Caco-2 (cell line): Measurements from ENCODE around the gene OR6N1. TPM values are rescaled to one million over a fixed set of nuclear protein-coding genes. Genes with fewer than 3 reads are reported as not detected.

Experiments used
- BruUV-seq: library from RNA; stranded (reverse); fragments of 400-500 nt; replicated peaks from 2 replicates; lab custom pipeline; 2021; lab: Mats Ljungman, UMichigan
- CTCF ChIA-PET: fragments of 300-600 bp; sonication (Branson Sonifier 250); formaldehyde crosslinking; loops from one replicate; lab custom pipeline; 2022; ENCODE audit warnings: antibody characterized with exemption; lab: Charles Lee
- POLR2A ChIA-PET: fragments of 300-600 bp; sonication (Branson Sonifier 250); formaldehyde crosslinking; loops from one replicate; lab custom pipeline; 2022; ENCODE audit warnings: antibody characterized with exemption; lab: Charles Lee
- DNase-seq, 2 experiments: peaks; one replicate each; pipeline versions ENCODE4 v3.0.0 to v3.0.0-alpha.2; 2020 to 2022
- H3K27me3 ChIP-seq: replicated peaks from 2 replicates; pipeline ENCODE4 v1.6.0; 2011; ENCODE audit warnings: low read length; ENCODE audit not compliant: control insufficient read depth, insufficient read depth
- H3K36me3 ChIP-seq: 2 replicates; pipeline ENCODE4 v1.5.1; 2011; ENCODE audit warnings: low read length; ENCODE audit not compliant: control insufficient read depth, insufficient read depth
- H3K4me1 ChIP-seq: fragments of 250-450 bp; sonication (Bioruptor Pico); 2 replicates; pipeline ENCODE4 v1.5.1; 2020; ENCODE audit warnings: mild to moderate bottlenecking
- H3K4me3 ChIP-seq: 2 replicates; pipeline ENCODE4 v1.5.1; 2011; ENCODE audit warnings: low read depth, mild to moderate bottlenecking, control low read depth, low read length
- H3K9me3 ChIP-seq: fragments of 250-450 bp; sonication (Bioruptor Pico); 2 replicates; pipeline ENCODE4 v1.5.1; 2020; ENCODE audit warnings: mild to moderate bottlenecking, moderate library complexity
- H3K27ac Mint-ChIP-seq: one replicate; pipeline ENCODE4 v1.8.0; 2022; ENCODE audit warnings: mixed read lengths; ENCODE audit not compliant: unreplicated experiment
- H3K27me3 Mint-ChIP-seq: one replicate; pipeline ENCODE4 v1.8.0; 2022; ENCODE audit warnings: mixed read lengths; ENCODE audit not compliant: insufficient read depth, unreplicated experiment
- H3K36me3 Mint-ChIP-seq: one replicate; pipeline ENCODE4 v1.8.0; 2022; ENCODE audit warnings: mild to moderate bottlenecking, mixed read lengths; ENCODE audit not compliant: insufficient read depth, unreplicated experiment
- H3K4me1 Mint-ChIP-seq: one replicate; pipeline ENCODE4 v1.8.0; 2022; ENCODE audit warnings: low read depth, mixed read lengths; ENCODE audit not compliant: unreplicated experiment
- H3K4me3 Mint-ChIP-seq: one replicate; pipeline ENCODE4 v1.8.0; 2022; ENCODE audit warnings: mild to moderate bottlenecking, moderate library complexity, mixed read lengths; ENCODE audit not compliant: unreplicated experiment
- H3K9me3 Mint-ChIP-seq: one replicate; pipeline ENCODE4 v1.8.0; 2022; ENCODE audit warnings: mixed read lengths; ENCODE audit not compliant: unreplicated experiment
- CTCF ChIP-seq, 2 experiments: fragments of 200-600 bp in 1 of 2; IDR thresholded peaks; 1 replicate in 1 of 2; 2 replicates in 1 of 2; pipeline versions ENCODE4 v1.5.1 to v1.8.0; 2011 to 2022; ENCODE audit warnings: antibody characterized with exemption in 1 of 2, control low read depth in 1 of 2, inconsistent platforms in 1 of 2, low read depth in 1 of 2, low read length in 1 of 2, mild to moderate bottlenecking in 1 of 2, moderate library complexity in 1 of 2; ENCODE audit not compliant: insufficient read depth in 1 of 2, severe bottlenecking in 1 of 2, unreplicated experiment in 1 of 2
- intact Hi-C: fragments of 100-400 bp; cut with micrococcal nuclease; formaldehyde crosslinking; loops from one replicate; pipeline ENCODE4 v1.10.0; 2022; ENCODE audit not compliant: unreplicated experiment
- total RNA-seq: library from RNA; stranded (reverse); gene quantifications from 2 replicates; pipeline ENCODE4 v1.2.3, GENCODE V29; 2022

The OR6N1 gene
- total RNA-seq, 1 experiment from 2014 or later: not detected

- POLR2A ChIA-PET: no interaction called here
- Mint-ChIP-seq H3K27me3 (peaks cover 5% of the 10 kb centered on the region), H3K9me3 (no peaks in the 10 kb centered on the region), H3K36me3 (no peaks in the 10 kb centered on the region), H3K4me1 (no peaks in the 10 kb centered on the region), H3K27ac (no peak overlapping the region), H3K4me3 (no peak overlapping the region)
- no peak for TF ChIP-seq CTCF (IDR thresholded peaks at IDR 0.05; ENCODE audit: insufficient read depth in 1 of 2, low read depth in 1 of 2, low read length in 1 of 2, severe bottlenecking in 1 of 2, unreplicated experiment in 1 of 2)
- CTCF ChIA-PET: no interaction called here
- DNase-seq: no peak
- no peaks in the 10 kb centered on the region for H3K9me3 ChIP-seq
- no peaks in the 10 kb centered on the region for H3K4me1 ChIP-seq
- no peaks in the 10 kb centered on the region for H3K36me3 ChIP-seq
- no TSS peak for BruUV-seq
- no peak overlapping the region for H3K4me3 ChIP-seq
- H3K27me3 ChIP-seq: no peaks in the 10 kb centered on the region
- intact Hi-C loops: no loop called here
Observed at GRCh38 chr1:158719664-158720063, 52.3 kb downstream of the OR6N1 start.

DNA sequence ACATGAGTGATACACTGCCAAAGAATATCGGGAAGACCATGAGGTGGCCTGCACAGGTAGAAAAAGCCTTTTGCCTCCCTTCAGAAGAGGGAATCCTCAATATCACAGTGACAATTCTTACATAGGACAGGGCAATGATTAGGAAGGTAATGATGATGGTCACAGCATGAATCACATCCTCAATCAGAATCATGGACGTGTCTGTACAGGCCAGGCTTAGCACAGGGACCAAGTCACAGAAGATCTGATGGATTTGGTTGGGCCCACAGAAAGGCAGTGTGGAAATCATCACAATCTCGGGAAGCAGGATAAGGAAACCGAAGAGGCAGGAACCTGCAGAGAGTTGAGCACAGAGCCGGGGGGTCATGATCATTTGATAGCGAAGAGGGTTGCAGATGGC lies 54.7 kb downstream of the OR6N1 start:
- Histone ChIP-seq H3K36me3 (no peaks in the 10 kb centered on the region), H3K4me3 (no peak overlapping the region), H3K9me3 (no peaks in the 10 kb centered on the region), H3K4me1 (no peaks in the 10 kb centered on the region), H3K27me3 (no peaks in the 10 kb centered on the region)
- Mint-ChIP-seq H3K27ac (no peak overlapping the region), H3K4me3 (no peak overlapping the region), H3K4me1 (no peaks in the 10 kb centered on the region), H3K27me3 (peaks cover 5% of the 10 kb centered on the region), H3K9me3 (no peaks in the 10 kb centered on the region), H3K36me3 (no peaks in the 10 kb centered on the region)
- DNase-seq: no peak
- no peak for TF ChIP-seq CTCF (IDR thresholded peaks at IDR 0.05; ENCODE audit: insufficient read depth in 1 of 2, low read depth in 1 of 2, low read length in 1 of 2, severe bottlenecking in 1 of 2, unreplicated experiment in 1 of 2)
- ChIA-PET POLR2A (no interaction called here), CTCF (no interaction called here)
- BruUV-seq: no TSS peak
- intact Hi-C loops: no loop called here

DNA sequence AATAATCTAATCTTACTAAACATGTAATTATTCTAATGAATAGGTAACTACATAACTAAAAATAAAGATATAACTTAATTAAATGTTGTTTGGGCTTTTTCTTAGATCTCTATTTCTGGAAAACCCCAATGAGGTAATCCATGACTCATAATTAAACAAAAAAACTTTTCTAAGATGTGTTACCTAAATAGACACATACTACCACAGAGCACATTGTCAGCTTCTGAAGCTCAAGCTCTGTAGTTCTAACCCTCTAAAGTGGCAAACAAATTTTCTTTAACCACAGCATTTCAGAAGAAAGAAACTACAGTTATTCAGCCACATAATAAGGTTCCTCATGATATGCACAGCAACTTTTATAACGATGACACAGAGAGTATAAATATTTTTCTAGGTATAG lies 55.7 kb downstream of the OR6N1 start:
- Mint-ChIP-seq H3K27me3 (peaks cover 6% of the 10 kb centered on the region), H3K27ac (no peak overlapping the region), H3K4me3 (no peak overlapping the region), H3K36me3 (no peaks in the 10 kb centered on the region), H3K9me3 (no peaks in the 10 kb centered on the region), H3K4me1 (no peaks in the 10 kb centered on the region)
- Histone ChIP-seq H3K36me3 (no peaks in the 10 kb centered on the region), H3K4me1 (no peaks in the 10 kb centered on the region), H3K4me3 (no peak overlapping the region), H3K27me3 (no peaks in the 10 kb centered on the region), H3K9me3 (no peaks in the 10 kb centered on the region)
- no peak for TF ChIP-seq CTCF (IDR thresholded peaks at IDR 0.05; ENCODE audit: insufficient read depth in 1 of 2, low read depth in 1 of 2, low read length in 1 of 2, severe bottlenecking in 1 of 2, unreplicated experiment in 1 of 2)
- CTCF ChIA-PET: no interaction called here
- no TSS peak for BruUV-seq
- POLR2A ChIA-PET: no interaction called here
- no peak for DNase-seq
- intact Hi-C loops: no loop called here
